Activated naive CD8-positive, alpha-beta T cell (primary cell): ENCODE data around the gene GNA14.
"Not testable (repeated sequence)": the region's sequence is repeated elsewhere in the genome, so short reads cannot be mapped to it uniquely, and the experiment has no call there.

Experiments
- H3K27ac Mint-ChIP-seq: one replicate; pipeline ENCODE4 v1.8.0; 2021; ENCODE audit warnings: mixed read lengths
- H3K27me3 Mint-ChIP-seq: one replicate; pipeline ENCODE4 v1.8.0; 2021; ENCODE audit warnings: mixed read lengths
- H3K36me3 Mint-ChIP-seq: one replicate; pipeline ENCODE4 v1.8.0; 2021; ENCODE audit warnings: mixed read lengths
- H3K4me1 Mint-ChIP-seq: one replicate; pipeline ENCODE4 v1.8.0; 2021; ENCODE audit warnings: low read depth, mixed read lengths
- H3K4me3 Mint-ChIP-seq: one replicate; pipeline ENCODE4 v1.8.0; 2021; ENCODE audit warnings: mild to moderate bottlenecking, mixed read lengths
- H3K9me3 Mint-ChIP-seq: one replicate; pipeline ENCODE4 v1.8.0; 2021; ENCODE audit warnings: low read depth, mixed read lengths

Gene GNA14

GRCh38 chr9:77586591-77586990, 61.5 kb downstream of the GNA14 start:
- no peaks in the 10 kb centered on the region for H3K27me3 Mint-ChIP-seq
- no peaks in the 10 kb centered on the region for H3K36me3 Mint-ChIP-seq
- no peak overlapping the region for H3K4me3 Mint-ChIP-seq
- no peak overlapping the region for H3K27ac Mint-ChIP-seq
- no peaks in the 10 kb centered on the region for H3K9me3 Mint-ChIP-seq
- H3K4me1 Mint-ChIP-seq = no peaks in the 10 kb centered on the region

- Mint-ChIP-seq H3K27me3 (peaks cover 2% of the 10 kb centered on the region), H3K36me3 (no peaks in the 10 kb centered on the region), H3K4me3 (no peak overlapping the region), H3K4me1 (no peaks in the 10 kb centered on the region), H3K9me3 (no peaks in the 10 kb centered on the region), H3K27ac (no peak overlapping the region)
These were observed 62.8 kb downstream of the GNA14 start for GRCh38 chr9:77585335-77585786.

GRCh38 chr9:77584927-77585326, 63.2 kb downstream of the GNA14 start:
- not testable (repeated sequence) for H3K4me3 Mint-ChIP-seq, H3K9me3 Mint-ChIP-seq, H3K36me3 Mint-ChIP-seq, H3K27me3 Mint-ChIP-seq, H3K27ac Mint-ChIP-seq, H3K4me1 Mint-ChIP-seq

GRCh38 chr9:77582961-77583576, 65.1 kb downstream of the GNA14 start:
- peaks cover 2% of the 10 kb centered on the region for H3K27me3 Mint-ChIP-seq
- H3K27ac Mint-ChIP-seq = no peak overlapping the region
- no peaks in the 10 kb centered on the region for H3K36me3 Mint-ChIP-seq
- H3K9me3 Mint-ChIP-seq = no peaks in the 10 kb centered on the region
- H3K4me3 Mint-ChIP-seq = no peak overlapping the region
- H3K4me1 Mint-ChIP-seq = no peaks in the 10 kb centered on the region

- H3K27me3 Mint-ChIP-seq = peaks cover 2% of the 10 kb centered on the region
- no peaks in the 10 kb centered on the region for H3K36me3 Mint-ChIP-seq
- H3K9me3 Mint-ChIP-seq = no peaks in the 10 kb centered on the region
- no peaks in the 10 kb centered on the region for H3K4me1 Mint-ChIP-seq
- H3K4me3 Mint-ChIP-seq = no peak overlapping the region
- no peak overlapping the region for H3K27ac Mint-ChIP-seq
These were observed 65.6 kb downstream of the GNA14 start for GRCh38 chr9:77582525-77582924.

GRCh38 chr9:77575785-77576184, 72.3 kb downstream of the GNA14 start:
- no peaks in the 10 kb centered on the region for H3K9me3 Mint-ChIP-seq
- no peak overlapping the region for H3K27ac Mint-ChIP-seq
- H3K4me1 Mint-ChIP-seq = no peaks in the 10 kb centered on the region
- H3K4me3 Mint-ChIP-seq = no peak overlapping the region
- H3K27me3 Mint-ChIP-seq = peaks cover 7% of the 10 kb centered on the region
- no peaks in the 10 kb centered on the region for H3K36me3 Mint-ChIP-seq

GRCh38 chr9:77569335-77569734, 78.8 kb downstream of the GNA14 start:
- H3K27ac Mint-ChIP-seq = no peak overlapping the region
- H3K4me3 Mint-ChIP-seq = no peak overlapping the region
- no peaks in the 10 kb centered on the region for H3K4me1 Mint-ChIP-seq
- peaks cover 9% of the 10 kb centered on the region for H3K27me3 Mint-ChIP-seq
- H3K36me3 Mint-ChIP-seq = no peaks in the 10 kb centered on the region
- no peaks in the 10 kb centered on the region for H3K9me3 Mint-ChIP-seq

- Mint-ChIP-seq H3K4me3 (no peak overlapping the region), H3K9me3 (no peaks in the 10 kb centered on the region), H3K27me3 (peaks cover 4% of the 10 kb centered on the region), H3K27ac (no peak overlapping the region), H3K36me3 (no peaks in the 10 kb centered on the region), H3K4me1 (no peaks in the 10 kb centered on the region)
These were observed 84.9 kb downstream of the GNA14 start for GRCh38 chr9:77563174-77563573.

GRCh38 chr9:77562019-77562748, 85.9 kb downstream of the GNA14 start:
- H3K4me3 Mint-ChIP-seq = no peak overlapping the region
- H3K27me3 Mint-ChIP-seq = peaks cover 1% of the 10 kb centered on the region
- H3K27ac Mint-ChIP-seq = no peak overlapping the region
- H3K9me3 Mint-ChIP-seq = no peaks in the 10 kb centered on the region
- no peaks in the 10 kb centered on the region for H3K36me3 Mint-ChIP-seq
- no peaks in the 10 kb centered on the region for H3K4me1 Mint-ChIP-seq

GRCh38 chr9:77561331-77562018, 86.6 kb downstream of the GNA14 start:
- no peak overlapping the region for H3K27ac Mint-ChIP-seq
- H3K4me1 Mint-ChIP-seq = no peaks in the 10 kb centered on the region
- no peaks in the 10 kb centered on the region for H3K27me3 Mint-ChIP-seq
- no peak overlapping the region for H3K4me3 Mint-ChIP-seq
- H3K9me3 Mint-ChIP-seq = no peaks in the 10 kb centered on the region
- no peaks in the 10 kb centered on the region for H3K36me3 Mint-ChIP-seq

- H3K27me3 Mint-ChIP-seq = no peaks in the 10 kb centered on the region
- H3K4me3 Mint-ChIP-seq = no peak overlapping the region
- no peaks in the 10 kb centered on the region for H3K36me3 Mint-ChIP-seq
- no peaks in the 10 kb centered on the region for H3K4me1 Mint-ChIP-seq
- H3K27ac Mint-ChIP-seq = no peak overlapping the region
- H3K9me3 Mint-ChIP-seq = no peaks in the 10 kb centered on the region
These were observed 91.7 kb downstream of the GNA14 start for GRCh38 chr9:77556396-77556795.

GRCh38 chr9:77554586-77555105, 93.5 kb downstream of the GNA14 start:
- Mint-ChIP-seq H3K36me3 (no peaks in the 10 kb centered on the region), H3K4me1 (no peaks in the 10 kb centered on the region), H3K4me3 (no peak overlapping the region), H3K27me3 (peaks cover 2% of the 10 kb centered on the region), H3K9me3 (no peaks in the 10 kb centered on the region), H3K27ac (no peak overlapping the region)

- Mint-ChIP-seq H3K36me3 (peaks cover 2% of the 10 kb centered on the region), H3K9me3 (no peaks in the 10 kb centered on the region), H3K27ac (no peak overlapping the region), H3K4me3 (no peak overlapping the region), H3K4me1 (no peaks in the 10 kb centered on the region), H3K27me3 (peaks cover 9% of the 10 kb centered on the region)
These were observed 100.9 kb downstream of the GNA14 start for GRCh38 chr9:77547106-77547730.

- H3K27ac Mint-ChIP-seq = no peak overlapping the region
- peaks cover 2% of the 10 kb centered on the region for H3K36me3 Mint-ChIP-seq
- no peaks in the 10 kb centered on the region for H3K4me1 Mint-ChIP-seq
- H3K27me3 Mint-ChIP-seq = peaks cover 9% of the 10 kb centered on the region
- H3K4me3 Mint-ChIP-seq = no peak overlapping the region
- H3K9me3 Mint-ChIP-seq = peaks cover 4% of the 10 kb centered on the region
These were observed 101.7 kb downstream of the GNA14 start for GRCh38 chr9:77546376-77546950.

- H3K27ac Mint-ChIP-seq = no peak overlapping the region
- H3K9me3 Mint-ChIP-seq = peaks cover 17% of the 10 kb centered on the region
- no peaks in the 10 kb centered on the region for H3K4me1 Mint-ChIP-seq
- H3K27me3 Mint-ChIP-seq = peaks cover 9% of the 10 kb centered on the region
- no peak overlapping the region for H3K4me3 Mint-ChIP-seq
- H3K36me3 Mint-ChIP-seq = peaks cover 8% of the 10 kb centered on the region
These were observed 103.6 kb downstream of the GNA14 start for GRCh38 chr9:77544546-77544945.
